ENCODE measurements around the gene MTARC1. TPM values are rescaled to one million over a fixed set of nuclear protein-coding genes. Genes with fewer than 3 reads are reported as not detected.

Gene MTARC1
- 1 to 10 TPM; 6.7 to 9.2 TPM for total RNA-seq
- long read RNA-seq, donor 1, full-length matches to known transcripts = 3 of 3 reads
- long read RNA-seq, donor 1, partial matches to known transcripts = 0 of 3 reads
- long read RNA-seq, donor 1, other reads (novel, unspliced or antisense) = 0 of 3 reads
- long read RNA-seq, donor 2, full-length matches to known transcripts = 4 of 8 reads
- long read RNA-seq, donor 2, partial matches to known transcripts = 1 of 8 reads
- long read RNA-seq, donor 2, other reads (novel, unspliced or antisense) = 3 of 8 reads

DNA sequence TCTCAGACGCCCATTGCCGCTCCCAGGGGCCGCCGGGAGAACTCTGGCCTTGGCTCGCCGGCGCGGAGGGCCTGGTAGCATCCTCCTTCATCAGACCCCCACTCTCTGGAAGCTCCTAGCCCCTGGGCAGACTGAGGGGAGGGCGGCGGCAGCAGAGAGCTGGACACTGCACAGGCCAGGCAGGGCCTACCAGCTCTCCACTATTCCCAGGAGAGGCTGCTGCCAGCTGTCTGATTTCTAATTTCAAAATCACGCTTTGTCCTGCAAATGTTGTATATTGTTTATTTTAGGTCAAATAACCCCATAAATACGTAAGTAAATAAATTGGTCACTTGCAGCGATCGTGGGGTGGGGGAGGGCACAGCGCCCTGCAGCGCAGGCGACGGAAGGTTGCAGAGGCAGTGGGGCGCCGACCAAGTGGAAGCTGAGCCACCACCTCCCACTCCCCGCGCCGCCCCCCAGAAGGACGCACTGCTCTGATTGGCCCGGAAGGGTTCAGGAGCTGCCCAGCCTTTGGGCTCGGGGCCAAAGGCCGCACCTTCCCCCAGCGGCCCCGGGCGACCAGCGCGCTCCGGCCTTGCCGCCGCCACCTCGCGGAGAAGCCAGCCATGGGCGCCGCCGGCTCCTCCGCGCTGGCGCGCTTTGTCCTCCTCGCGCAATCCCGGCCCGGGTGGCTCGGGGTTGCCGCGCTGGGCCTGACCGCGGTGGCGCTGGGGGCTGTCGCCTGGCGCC, at the start of gene MTARC1:
Gene MTARC1 (plus strand): TSS at position 577 of the 732 bp plus-strand sequence. CDS start 32 bp downstream, at position 609.
- intact Hi-C loops (cut with DNase I) = no loop called here
- peak; percentile 89 for DNase-seq (ENCODE audit: low spot score)

DNA sequence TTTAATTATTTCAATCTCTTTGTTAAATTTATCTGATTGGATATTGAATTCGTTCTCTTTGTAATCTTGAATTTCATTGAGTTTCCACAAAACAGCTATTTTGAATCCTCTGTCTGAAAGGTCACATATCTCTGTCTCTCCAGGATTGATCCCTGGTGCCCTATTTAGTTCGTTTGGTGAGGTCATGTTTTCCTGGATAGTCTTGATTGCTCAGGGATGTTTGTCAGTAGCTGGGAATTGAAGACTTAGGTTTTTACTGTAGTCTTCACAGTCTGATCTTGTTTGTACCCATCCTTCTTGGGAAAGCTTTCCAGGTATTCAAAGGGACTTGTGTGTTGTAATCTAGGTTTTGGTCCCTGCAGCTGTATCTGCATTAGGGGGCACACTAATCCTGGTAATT, 45.4 kb upstream of the MTARC1 start:
- intact Hi-C loops (cut with DNase I) = no loop called here
- no peak for DNase-seq (ENCODE audit: low spot score)

DNA sequence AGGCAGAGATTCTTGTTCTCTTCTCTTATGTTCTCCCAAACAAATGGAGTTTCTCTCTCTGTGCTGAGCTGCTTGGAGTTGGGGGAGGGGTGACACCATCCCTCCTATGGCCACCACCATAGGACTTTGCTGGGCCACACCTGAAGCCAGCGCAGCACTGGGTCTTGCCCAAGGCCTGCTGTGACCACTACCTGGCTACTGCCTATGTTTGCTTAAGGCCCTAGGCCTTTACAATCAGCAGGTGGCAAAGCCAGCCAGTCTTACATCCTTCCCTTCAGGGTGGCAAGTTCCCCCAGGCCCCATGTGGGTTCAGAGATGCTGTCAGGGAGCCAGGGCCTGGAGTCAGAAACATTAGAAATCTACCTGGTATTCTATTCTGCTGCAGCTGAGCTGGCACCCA, 44.9 kb upstream of the MTARC1 start:
- intact Hi-C loops (cut with DNase I) = no loop called here
- no peak for DNase-seq (ENCODE audit: low spot score)

DNA sequence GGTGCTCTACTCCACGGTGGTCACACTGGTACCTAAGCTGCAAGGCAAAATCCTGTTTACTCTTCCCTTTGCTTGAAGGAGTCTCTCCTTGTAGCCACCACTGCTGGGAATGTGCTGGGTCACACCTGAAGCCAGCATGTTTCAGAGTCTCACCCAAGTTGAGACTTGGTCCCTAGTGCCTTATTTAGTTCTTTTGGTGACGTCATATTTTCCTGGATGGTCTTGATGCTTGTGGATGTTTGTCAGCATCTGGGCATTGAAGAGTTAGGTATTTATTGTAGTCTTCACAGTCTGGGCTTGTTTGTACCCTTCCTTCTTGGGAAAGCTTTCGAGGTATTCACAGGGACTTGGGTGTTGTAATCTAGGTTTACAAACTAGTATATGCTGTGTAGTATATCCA, 44.2 kb upstream of the MTARC1 start:
- intact Hi-C loops (cut with DNase I) = no loop called here
- no peak for DNase-seq (ENCODE audit: low spot score)

DNA sequence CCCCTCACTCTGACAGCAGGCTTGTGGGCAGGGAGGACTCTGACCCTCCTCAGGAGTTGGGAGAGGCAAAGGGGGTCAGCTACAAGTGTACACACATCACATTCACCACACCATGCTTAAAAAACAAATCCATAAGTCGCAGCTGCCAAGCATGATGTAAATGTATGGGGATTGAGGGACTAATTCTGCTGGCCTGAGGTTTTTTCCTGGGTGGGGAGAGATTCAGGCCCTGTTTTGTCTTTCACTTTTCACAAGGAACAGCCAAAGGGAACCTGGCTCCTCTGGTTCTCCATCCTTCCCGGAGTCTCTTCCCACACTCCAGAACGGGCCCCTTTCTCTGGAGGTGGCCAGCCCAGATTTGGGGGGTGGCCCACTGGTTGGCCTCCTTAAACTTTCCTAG, 39.9 kb upstream of the MTARC1 start:
- intact Hi-C loops (cut with DNase I) = no loop called here
- no peak for DNase-seq (ENCODE audit: low spot score)

DNA sequence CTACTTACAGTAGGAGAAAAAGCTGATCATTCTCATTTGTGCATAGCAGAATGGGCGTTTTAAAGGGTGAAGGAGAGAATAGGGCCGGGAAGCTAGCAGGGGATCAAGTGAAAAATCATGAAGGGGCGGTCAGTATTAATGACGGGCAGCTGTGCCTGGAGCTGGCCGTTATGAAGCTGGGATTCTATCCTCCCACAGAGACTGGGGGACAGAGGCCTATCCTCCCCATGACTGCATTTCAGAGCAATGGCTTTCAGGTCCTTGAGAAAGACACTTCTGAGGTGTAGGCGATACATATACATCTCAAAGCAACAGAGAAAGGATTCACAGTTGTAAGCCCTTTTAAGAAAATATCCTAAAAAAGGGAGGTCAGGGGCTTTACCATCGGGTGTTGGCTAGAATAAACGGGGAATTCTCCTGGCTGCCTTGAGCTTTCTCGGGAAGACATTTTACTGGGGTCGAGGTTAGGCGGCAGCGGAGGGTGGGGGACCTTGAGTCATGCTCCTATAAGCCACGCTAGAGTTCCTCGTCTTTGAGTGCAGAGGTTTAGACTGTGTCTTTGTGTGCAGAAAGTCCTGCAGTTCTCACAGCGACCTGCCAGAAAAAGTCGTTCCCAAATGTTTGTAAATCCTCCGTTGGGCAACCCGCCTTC, 39.1 kb upstream of the MTARC1 start:
- DNase-seq (ENCODE audit: low spot score) = no peak
- intact Hi-C loops (cut with DNase I) = no loop called here

DNA sequence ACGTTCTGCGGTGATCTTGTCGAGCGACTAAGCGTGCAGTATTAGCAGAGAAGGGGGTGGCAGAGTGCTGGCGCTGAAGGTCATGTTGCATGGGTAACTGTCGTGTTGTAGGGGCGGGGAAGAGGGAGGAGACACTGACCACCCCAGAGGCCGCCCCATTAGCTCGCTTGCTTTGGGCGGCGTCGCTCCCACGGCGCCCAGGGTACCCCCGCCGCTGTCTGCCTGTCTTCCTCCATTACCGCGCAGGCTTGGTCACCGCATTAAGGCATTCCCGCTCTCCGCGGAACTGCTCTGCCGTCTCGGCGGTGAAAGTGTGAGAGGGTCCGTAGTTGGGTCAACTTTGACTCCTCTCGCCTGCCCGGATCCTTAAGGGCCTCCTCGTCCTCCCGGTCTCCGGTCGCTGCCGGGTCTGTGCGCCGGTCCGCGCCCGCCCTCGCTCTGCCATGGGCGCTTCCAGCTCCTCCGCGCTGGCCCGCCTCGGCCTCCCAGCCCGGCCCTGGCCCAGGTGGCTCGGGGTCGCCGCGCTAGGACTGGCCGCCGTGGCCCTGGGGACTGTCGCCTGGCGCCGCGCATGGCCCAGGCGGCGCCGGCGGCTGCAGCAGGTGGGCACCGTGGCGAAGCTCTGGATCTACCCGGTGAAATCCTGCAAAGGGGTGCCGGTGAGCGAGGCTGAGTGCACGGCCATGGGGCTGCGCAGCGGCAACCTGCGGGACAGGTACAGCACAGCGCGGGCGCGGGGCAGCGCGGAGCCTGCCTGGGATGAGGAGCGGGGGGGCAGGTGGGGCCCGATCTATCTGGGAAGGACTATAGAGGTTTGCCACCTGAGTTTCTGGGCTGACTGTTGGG, 38.4 kb upstream of the MTARC1 start, which contains the start of gene MTARC2:
Gene MTARC2 (plus strand): TSS at position 234 of the 846 bp plus-strand sequence. CDS start 210 bp downstream, at position 444.
- intact Hi-C loops (cut with DNase I) = no loop called here
- peak; percentile 93 for DNase-seq (ENCODE audit: low spot score)

DNA sequence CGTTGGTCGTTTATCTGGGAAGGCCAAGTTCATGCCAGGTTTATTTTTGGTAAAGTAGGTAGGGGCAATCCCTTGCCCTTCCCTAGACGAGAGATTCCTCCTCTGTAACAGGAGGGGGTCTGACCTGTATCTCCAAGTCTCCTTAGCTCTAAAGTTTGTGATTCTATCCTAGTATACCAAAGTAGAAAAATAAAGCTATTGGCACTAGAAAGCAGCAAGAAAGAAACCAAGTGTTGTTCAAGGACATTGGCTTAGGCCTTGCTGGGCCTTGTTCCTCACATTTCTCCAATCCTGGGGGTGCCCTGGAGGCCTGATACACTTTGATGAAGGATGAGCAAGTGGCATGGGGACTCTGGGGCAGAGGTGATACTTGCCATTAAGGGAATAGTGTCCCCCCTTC, 37.8 kb upstream of the MTARC1 start:
- intact Hi-C loops (cut with DNase I) = no loop called here
- no peak for DNase-seq (ENCODE audit: low spot score)

DNA sequence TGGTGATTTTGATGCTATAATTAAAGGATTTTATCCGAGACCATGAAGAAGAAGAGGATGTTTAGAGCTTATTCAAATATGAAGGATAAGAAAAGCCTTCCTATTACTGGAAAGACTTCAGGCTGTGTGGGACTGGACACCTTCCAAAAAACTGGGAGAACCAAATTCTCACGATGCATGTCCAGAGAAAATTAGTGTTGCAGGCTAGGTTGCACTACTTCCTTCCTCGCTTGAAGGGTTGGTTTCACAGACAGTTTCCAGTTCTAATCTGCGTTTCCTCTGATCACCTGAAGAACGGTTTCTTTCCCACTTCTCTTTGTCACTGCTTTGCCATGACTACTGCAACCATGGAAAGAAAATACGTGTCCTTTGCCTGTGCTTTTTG, 36.6 kb upstream of the MTARC1 start:
- no peak for DNase-seq (ENCODE audit: low spot score)
- intact Hi-C loops (cut with DNase I) = no loop called here

DNA sequence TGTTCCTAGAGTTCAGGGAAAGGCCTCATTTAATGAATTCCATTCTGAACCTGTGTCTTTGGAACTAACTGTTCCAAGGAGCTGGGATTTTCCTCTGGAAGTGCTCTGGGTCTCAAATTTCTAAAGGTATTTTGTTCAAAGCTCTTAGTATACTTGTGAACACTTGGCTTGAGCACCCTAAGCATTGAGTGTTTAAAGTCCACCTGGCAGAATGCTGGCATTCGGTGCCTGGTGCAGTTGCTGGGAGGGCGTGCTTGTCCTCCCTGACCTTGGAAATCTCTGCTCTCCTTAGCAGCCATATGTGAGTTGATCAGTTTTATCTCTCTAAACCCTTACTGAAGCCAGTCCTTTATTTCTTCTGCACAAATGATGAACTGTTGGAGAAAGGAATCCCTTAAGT, 35.6 kb upstream of the MTARC1 start:
- intact Hi-C loops (cut with DNase I) = no loop called here
- no peak for DNase-seq (ENCODE audit: low spot score)

DNA sequence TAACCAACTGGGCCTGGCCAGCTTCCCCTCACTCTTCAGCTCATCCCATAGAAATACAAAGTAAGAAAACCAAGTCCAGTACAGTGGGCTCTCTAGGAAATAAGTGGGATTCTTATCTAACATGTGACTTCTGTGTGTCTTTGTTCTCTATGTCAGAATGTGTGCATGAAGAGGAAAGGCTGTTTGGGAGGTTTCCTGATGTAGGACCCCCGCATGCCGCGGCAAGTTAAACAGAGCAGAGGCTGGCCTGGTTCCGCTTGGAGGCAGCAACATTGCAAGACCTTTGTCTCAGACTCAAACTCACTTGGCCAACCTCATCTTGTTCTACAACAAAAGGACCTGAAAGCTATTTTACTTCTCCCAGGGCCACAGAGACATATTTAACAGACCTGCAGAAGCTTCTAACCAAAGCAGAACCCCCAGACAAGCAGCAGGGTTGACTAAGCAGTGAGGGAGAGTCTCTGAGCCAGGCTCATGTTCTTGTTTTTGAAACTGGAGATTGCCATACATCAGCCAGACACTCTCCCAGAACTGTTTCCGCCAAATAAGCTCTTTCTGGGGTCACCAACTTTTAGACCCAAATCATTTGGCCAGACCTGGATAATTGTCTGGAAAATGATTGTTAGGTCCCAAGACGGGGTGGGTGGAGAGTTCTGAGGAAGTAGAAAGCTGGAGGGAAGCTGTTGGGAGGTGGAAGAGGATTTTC, 32.3 kb upstream of the MTARC1 start:
- intact Hi-C loops (cut with DNase I) = no loop called here
- no peak for DNase-seq (ENCODE audit: low spot score)

DNA sequence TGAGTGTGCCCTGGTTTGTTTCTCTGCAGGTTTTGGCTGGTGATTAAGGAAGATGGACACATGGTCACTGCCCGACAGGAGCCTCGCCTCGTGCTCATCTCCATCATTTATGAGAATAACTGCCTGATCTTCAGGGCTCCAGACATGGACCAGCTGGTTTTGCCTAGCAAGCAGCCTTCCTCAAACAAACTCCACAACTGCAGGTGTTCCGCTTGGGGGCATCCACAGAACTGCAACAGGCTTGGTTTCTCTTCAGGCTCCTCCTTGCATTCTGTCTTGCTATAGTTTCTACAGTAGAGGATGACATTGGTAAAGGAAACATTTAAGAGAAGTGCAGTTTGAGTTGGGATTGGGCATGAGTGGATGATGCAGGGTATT, 31.8 kb upstream of the MTARC1 start:
- intact Hi-C loops (cut with DNase I) = no loop called here
- no peak for DNase-seq (ENCODE audit: low spot score)

DNA sequence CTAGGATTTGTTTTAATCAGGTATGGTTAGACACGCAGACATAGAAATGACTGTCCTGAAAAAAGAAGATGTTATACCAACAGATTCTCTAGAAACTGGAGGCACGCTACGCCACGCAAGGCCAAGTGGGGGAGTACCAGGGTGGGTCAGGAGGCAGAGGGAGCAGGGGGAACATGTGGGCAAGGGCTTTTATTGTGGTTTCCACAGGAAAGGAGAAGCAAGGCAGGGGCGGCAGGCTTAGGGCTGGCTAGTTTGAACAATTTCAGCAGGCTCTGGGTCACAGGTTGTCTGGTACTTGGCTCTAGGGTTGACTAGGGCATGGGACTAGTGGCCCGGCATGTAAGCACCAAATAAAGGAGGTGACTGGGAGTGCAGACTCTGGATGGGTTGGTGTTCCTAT, 31.4 kb upstream of the MTARC1 start:
- DNase-seq (ENCODE audit: low spot score) = no peak
- intact Hi-C loops (cut with DNase I) = no loop called here

DNA sequence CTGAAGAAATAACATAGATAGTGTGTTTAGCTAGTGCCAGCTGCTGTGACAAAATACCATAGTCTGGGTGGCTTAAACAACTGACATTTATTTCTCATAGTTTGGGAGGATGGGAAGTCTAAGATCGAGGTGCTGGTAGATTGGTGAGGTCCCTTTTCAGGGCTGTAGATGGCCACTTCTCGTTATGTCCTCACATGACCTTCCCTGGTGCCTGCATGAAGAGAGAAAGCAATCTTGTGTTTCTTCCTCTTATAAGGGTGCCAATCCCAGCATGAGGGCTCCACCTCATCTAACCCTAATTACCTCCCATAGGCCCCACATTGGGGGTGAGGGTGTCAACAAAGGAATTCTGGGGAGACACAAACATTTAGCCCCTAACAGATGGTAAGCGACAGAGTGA, 29.3 kb upstream of the MTARC1 start:
- no peak for DNase-seq (ENCODE audit: low spot score)
- intact Hi-C loops (cut with DNase I) = no loop called here

DNA sequence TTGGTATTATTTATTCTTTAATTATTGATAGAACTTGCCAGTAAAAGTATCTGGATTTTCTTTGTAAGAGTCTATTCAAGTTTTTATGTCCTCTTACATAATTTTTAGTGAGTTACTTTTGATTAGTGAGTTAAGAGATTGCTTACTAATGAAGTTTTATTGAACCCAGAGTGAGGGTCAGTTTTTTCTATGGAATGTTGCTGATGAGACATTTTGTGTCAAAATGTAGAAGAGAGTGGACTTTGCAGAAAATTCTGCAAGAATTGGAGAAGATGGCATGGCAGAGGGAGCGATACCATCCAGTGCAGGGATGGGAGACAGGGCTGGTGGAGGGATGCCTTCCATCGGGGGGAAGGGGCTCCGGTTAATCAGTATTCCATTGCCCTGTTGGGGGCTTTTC, 27.6 kb upstream of the MTARC1 start:
- DNase-seq (ENCODE audit: low spot score) = no peak
- intact Hi-C loops (cut with DNase I) = no loop called here

DNA sequence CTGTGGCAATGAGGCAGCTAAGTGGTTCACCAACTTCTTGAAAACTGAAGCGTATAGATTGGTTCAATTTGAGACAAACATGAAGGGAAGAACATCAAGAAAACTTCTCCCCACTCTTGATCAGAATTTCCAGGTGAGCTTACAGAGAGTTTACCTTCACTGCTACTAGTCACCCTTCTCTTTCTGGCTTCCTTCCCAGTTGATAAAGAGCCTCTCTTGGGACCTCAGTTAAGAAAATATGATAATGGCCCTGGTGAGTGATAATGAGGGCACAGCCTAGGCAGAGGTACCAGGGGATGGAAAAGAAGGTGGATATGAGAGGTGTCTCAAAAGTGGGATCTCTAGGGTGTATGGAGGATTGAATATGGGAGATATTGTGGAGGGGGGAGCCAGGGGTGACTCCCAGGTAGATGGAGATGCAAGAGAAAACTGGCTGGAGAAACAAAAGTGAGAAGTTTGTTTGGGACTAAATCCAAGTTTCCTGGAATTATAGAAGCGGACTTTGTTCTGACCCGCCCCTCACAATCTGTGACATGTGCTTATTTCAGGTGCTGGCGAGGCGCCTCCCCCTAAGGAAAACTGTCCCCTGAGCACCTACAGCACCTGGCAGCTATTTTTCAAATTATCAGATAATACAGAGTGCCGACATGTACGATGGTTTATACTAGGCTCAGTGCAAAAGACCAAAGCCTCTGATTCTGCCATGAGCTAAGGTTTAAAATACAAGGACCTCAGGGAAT, 24.9 kb upstream of the MTARC1 start:
- no peak for DNase-seq (ENCODE audit: low spot score)
- intact Hi-C loops (cut with DNase I) = no loop called here

DNA sequence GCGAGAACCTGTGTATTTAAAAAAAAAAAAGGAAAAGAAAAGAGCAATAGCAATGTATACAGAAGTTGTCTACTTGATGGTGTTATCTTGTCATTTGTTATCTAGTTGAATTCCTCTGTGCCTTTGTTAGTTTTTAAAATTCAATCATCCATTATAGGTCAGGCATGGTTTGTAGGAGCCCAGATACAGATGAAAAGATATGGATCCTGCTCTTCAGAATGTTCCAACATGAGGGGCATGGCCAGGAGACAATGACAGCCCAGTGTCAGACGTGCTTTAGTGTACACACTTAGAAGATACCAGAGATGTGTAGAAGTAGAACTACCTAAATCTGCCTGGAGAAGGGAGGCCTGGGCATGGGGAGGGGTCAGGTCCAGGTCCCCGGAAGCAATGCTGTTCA, 22.0 kb upstream of the MTARC1 start:
- no peak for DNase-seq (ENCODE audit: low spot score)
- intact Hi-C loops (cut with DNase I) = no loop called here

DNA sequence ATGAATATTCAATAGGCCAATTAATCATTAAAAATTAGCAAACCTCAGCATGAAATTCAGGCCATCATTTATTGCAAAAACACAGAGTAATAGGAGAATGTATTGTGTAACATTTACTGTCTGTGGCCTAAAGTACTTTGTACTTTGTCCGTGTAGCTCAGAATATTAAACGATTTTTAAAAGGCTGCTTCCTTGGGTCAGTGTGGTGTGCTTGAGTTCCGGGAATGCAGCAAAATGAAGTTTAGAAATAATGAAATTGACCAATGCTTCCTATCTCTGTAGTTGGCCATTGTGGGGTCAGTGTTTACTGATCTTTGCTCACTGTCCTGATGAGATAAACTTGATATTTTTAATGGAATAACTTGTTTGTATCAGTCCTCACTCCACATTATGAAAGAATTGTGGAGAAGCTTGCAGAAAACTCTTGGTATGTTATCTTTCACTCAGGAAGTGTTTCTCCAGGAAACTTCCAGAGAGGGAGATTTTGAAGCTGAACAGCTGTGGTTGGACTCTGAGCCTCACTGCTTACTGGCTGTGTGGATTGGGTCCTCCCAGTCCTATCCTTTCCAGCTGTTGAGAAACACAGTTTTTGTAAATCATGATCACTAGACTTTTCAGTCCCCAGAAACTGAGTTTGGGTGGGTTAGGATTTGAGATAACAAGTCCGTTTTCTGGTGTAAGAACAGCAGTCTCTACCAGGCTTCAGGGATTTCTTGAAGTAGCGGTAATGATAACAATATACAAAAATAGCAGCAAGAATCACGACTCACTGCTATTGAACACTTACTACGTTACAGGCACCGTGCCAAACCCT, 19.2 kb upstream of the MTARC1 start:
- intact Hi-C loops (cut with DNase I) = no loop called here
- DNase-seq (ENCODE audit: low spot score) = no peak

All from posterior vena cava (tissue), 2 donors.